Measurements from ENCODE around the gene CCNH.

CCNH gene

DNA sequence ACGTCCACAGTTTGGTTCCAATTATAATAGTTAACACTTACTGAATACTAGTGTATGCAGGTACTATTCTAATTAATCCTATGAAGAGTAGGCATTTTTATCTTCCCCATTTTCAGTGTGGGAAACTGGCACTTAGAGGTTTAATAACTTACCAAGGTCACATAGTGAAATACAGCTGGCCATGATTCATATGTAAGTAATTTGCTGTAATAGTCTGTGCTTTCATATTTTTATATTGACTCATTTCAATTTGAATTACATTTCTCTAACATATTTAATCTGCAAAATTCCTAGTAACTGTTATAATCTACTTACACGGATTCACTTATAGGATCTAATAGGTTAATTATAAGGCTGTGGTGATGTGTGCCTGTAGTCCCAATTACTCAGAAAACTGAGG, 19.4 kb downstream of the CCNH start:
- TF ChIP-seq CTCF (IDR thresholded peaks at IDR 0.05) = no peak

GRCh38 chr5:87392801-87393200, 19.9 kb downstream of the CCNH start:
- no peak for TF ChIP-seq CTCF (IDR thresholded peaks at IDR 0.05)

GRCh38 chr5:87392170-87392569, 20.6 kb downstream of the CCNH start:
- no peak for TF ChIP-seq CTCF (IDR thresholded peaks at IDR 0.05)

GRCh38 chr5:87390576-87391199, 22.0 kb downstream of the CCNH start:
- no peak for TF ChIP-seq CTCF (IDR thresholded peaks at IDR 0.05)

GRCh38 chr5:87390075-87390474, 22.7 kb downstream of the CCNH start:
- no peak for TF ChIP-seq CTCF (IDR thresholded peaks at IDR 0.05)

DNA sequence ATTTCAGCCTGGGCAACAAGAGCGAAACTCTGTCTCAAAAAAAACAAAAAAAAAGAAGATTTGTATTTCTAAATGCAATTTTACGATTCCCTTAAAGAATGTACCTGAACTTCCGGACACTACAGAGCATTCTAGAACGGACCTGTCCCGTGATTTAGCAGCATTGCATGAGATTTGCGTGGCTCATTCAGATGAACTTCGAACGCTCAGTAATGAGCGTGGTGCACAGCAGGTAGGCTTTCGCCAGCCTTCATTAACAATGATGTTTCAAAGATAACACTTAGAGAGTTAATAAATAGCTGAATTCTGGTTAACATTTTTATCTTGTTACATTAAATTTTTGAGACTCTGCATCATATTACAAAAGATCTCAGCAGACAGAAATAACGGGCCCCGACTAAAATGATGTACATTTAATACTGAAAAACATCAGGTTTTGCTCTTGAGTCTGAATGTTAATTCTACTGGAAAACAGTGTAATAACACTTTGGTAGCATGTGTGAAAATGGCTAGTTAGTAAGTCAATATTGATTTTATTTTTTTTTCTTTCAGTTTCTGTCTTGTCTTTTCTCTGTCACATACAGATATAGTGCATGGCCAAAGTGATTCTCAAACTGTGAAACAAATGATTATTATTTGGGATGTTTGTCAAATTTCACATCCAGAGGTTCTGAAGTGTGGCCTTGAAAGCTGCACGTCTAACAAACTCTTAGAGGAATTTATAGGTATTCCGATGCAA, 23.3 kb downstream of the CCNH start:
- no peak for TF ChIP-seq CTCF (IDR thresholded peaks at IDR 0.05)

GRCh38 chr5:87388129-87388528, 24.6 kb downstream of the CCNH start:
- no peak for TF ChIP-seq CTCF (IDR thresholded peaks at IDR 0.05)

Measured in LNCAP (cell line).